PC-3 (cell line): Measurements from ENCODE around the gene FOXO6. TPM values are rescaled to one million over a fixed set of nuclear protein-coding genes. Genes with fewer than 3 reads are reported as not detected.
"Not testable (repeated sequence)": the region's sequence is repeated elsewhere in the genome, so short reads cannot be mapped to it uniquely, and the experiment has no call there.

Experiments used
- ATAC-seq: fragments of 200-7000 bp; cut with Tn5 transposase; 2 replicates; pipeline ENCODE4 v1.9.1; 2020; ENCODE audit warnings: mild to moderate bottlenecking, moderate library complexity
- BruUV-seq: library from RNA; stranded (reverse); fragments of 400-500 nt; replicated peaks from 2 replicates; lab custom pipeline; 2021; lab: Mats Ljungman, UMichigan
- CTCF ChIA-PET: fragments of 300-600 bp; sonication (Branson Sonifier 250); formaldehyde crosslinking; loops from one replicate; lab custom pipeline; 2022; ENCODE audit warnings: antibody characterized with exemption; lab: Charles Lee
- POLR2A ChIA-PET: fragments of 300-600 bp; sonication (Branson Sonifier 250); formaldehyde crosslinking; loops from one replicate; lab custom pipeline; 2022; ENCODE audit warnings: antibody characterized with exemption; ENCODE audit not compliant: unreplicated experiment; lab: Charles Lee
- DNase-seq: peaks from one replicate; pipeline ENCODE4 v3.0.0-alpha.2; 2015
- H2AFZ ChIP-seq: fragments of 300-600 bp; sonication (generic); 2 replicates; pipeline ENCODE4 v1.6.0; 2016; ENCODE audit warnings: antibody characterized with exemption, low read length
- H3F3A ChIP-seq: fragments of 300-600 bp; sonication (generic); one replicate; pipeline ENCODE4 v1.6.0; 2017; ENCODE audit warnings: antibody characterized with exemption, low read length, control low read depth, mild to moderate bottlenecking; ENCODE audit not compliant: unreplicated experiment
- H3K27ac ChIP-seq: fragments of 300-600 bp; sonication (generic); 2 replicates; pipeline ENCODE4 v1.5.1; 2016; ENCODE audit warnings: mild to moderate bottlenecking, low read length
- H3K27me3 ChIP-seq: fragments of 300-600 bp; sonication (generic); 2 replicates; pipeline ENCODE4 v1.6.1; 2016; ENCODE audit warnings: low read length, mixed read lengths
- H3K36me3 ChIP-seq: fragments of 300-600 bp; sonication (generic); 2 replicates; pipeline ENCODE4 v1.6.1; 2016; ENCODE audit warnings: low read depth, mixed run types, low read length, mixed read lengths
- H3K4me1 ChIP-seq: fragments of 300-600 bp; sonication (generic); 2 replicates; pipeline ENCODE4 v1.5.1; 2016; ENCODE audit warnings: low read length; ENCODE audit not compliant: insufficient read depth
- H3K4me2 ChIP-seq: fragments of 300-600 bp; sonication (generic); 2 replicates; pipeline ENCODE4 v1.6.0; 2016; ENCODE audit warnings: low read length
- H3K4me3 ChIP-seq: fragments of 300-600 bp; sonication (generic); 2 replicates; pipeline ENCODE4 v1.5.1; 2016; ENCODE audit warnings: mild to moderate bottlenecking, low read length, mixed read lengths
- H3K79me2 ChIP-seq: fragments of 300-600 bp; sonication (generic); 2 replicates; pipeline ENCODE4 v1.6.1; 2017; ENCODE audit warnings: low read length, mixed read lengths
- H3K9ac ChIP-seq: fragments of 300-600 bp; sonication (generic); 2 replicates; pipeline ENCODE4 v1.6.0; 2016; ENCODE audit warnings: mild to moderate bottlenecking, low read length
- H3K9me2 ChIP-seq: fragments of 300-600 bp; sonication (generic); replicated peaks from 2 replicates; pipeline ENCODE4 v1.6.1; 2016; ENCODE audit warnings: mixed run types, low read length, mixed read lengths
- H3K9me3 ChIP-seq: fragments of 300-600 bp; sonication (generic); 2 replicates; pipeline ENCODE4 v1.6.1; 2016; ENCODE audit warnings: low read length, mixed read lengths
- H4K20me1 ChIP-seq: fragments of 300-600 bp; sonication (generic); 2 replicates; pipeline ENCODE4 v1.6.1; 2016; ENCODE audit warnings: low read length, mixed read lengths
- CTCF ChIP-seq: fragments of 300-600 bp; sonication (generic); conservative IDR thresholded peaks from 2 replicates; pipeline ENCODE4 v1.5.1; 2017; ENCODE audit warnings: antibody characterized with exemption, low read depth, mild to moderate bottlenecking, low read length
- EZH2 ChIP-seq: fragments of 300-600 bp; sonication (generic); IDR thresholded peaks from one replicate; pipeline ENCODE4 v1.6.1; 2017; ENCODE audit warnings: antibody characterized with exemption, mild to moderate bottlenecking, low read length; ENCODE audit not compliant: unreplicated experiment
- EZH2phosphoT487 ChIP-seq: fragments of 300-600 bp; sonication (generic); IDR thresholded peaks from 2 replicates; pipeline ENCODE4 v1.6.1; 2018; ENCODE audit warnings: mild to moderate bottlenecking, antibody characterized with exemption, low read length, borderline replicate concordance
- intact Hi-C: fragments of 100-400 bp; cut with micrococcal nuclease; formaldehyde crosslinking; loops from 2 replicates; pipeline ENCODE4 v1.9.0; 2023
- total RNA-seq: library from RNA; depleted of rRNA; stranded (reverse); fragments of >200 nt; gene quantifications from 2 replicates; pipeline ENCODE4 v1.2.3, GENCODE V29; 2014

Gene FOXO6
- total RNA-seq, 1 experiment from 2014 or later: 1.2 TPM

- Histone ChIP-seq H3K36me3 (no peaks in the 10 kb centered on the region), H3K4me3 (no peak overlapping the region), H3K9ac (no peak overlapping the region), H3F3A (no peaks in the 10 kb centered on the region), H3K27ac (no peak overlapping the region), H3K4me1 (no peaks in the 10 kb centered on the region), H4K20me1 (no peaks in the 10 kb centered on the region), H2AFZ (no peak overlapping the region), H3K9me3 (no peaks in the 10 kb centered on the region), H3K79me2 (no peaks in the 10 kb centered on the region), H3K4me2 (no peak overlapping the region), H3K27me3 (no peaks in the 10 kb centered on the region), H3K9me2 (no peaks in the 10 kb centered on the region)
- intact Hi-C loops: no loop called here
- DNase-seq (no peak), ATAC-seq (no peak)
- no peak for TF ChIP-seq EZH2
- no peak for TF ChIP-seq EZH2phosphoT487
- no peak; the same call in 1 of the 2 replicates for TF ChIP-seq CTCF
- ChIA-PET POLR2A (no interaction called here), CTCF (interaction anchor here (0.8 to 1.0 kb wide), 2 partner anchors 30 to 88 kb away, joined by 3 to 4 read pairs; partner anchors contain the start of gene FOXO6)
- BruUV-seq: no TSS peak
Measured at GRCh38 chr1:41330588-41331545, 30.4 kb upstream of the FOXO6 start.

GRCh38 chr1:41331546-41331917 is 29.7 kb upstream of the FOXO6 start:
- Histone ChIP-seq H3K4me1 (no peaks in the 10 kb centered on the region), H3K9me3 (no peaks in the 10 kb centered on the region), H3K9me2 (no peaks in the 10 kb centered on the region), H3K27ac (no peak overlapping the region), H3K27me3 (no peaks in the 10 kb centered on the region), H3K4me2 (no peak overlapping the region), H3K36me3 (no peaks in the 10 kb centered on the region), H3F3A (no peaks in the 10 kb centered on the region), H3K9ac (no peak overlapping the region), H2AFZ (no peak overlapping the region), H3K4me3 (no peak overlapping the region), H3K79me2 (no peaks in the 10 kb centered on the region), H4K20me1 (no peaks in the 10 kb centered on the region)
- no peak for TF ChIP-seq CTCF
- no peak for TF ChIP-seq EZH2phosphoT487
- TF ChIP-seq EZH2: no peak
- ATAC-seq (no peak), DNase-seq (no peak)
- intact Hi-C loops: no loop called here
- no TSS peak for BruUV-seq
- CTCF ChIA-PET: interaction anchor here (0.8 to 1.0 kb wide), 2 partner anchors 30 to 87 kb away, joined by 3 to 4 read pairs; partner anchors contain the start of gene FOXO6
- POLR2A ChIA-PET: no interaction called here

GRCh38 chr1:41332161-41332560 is 29.1 kb upstream of the FOXO6 start:
- H3K9me2 ChIP-seq, H3K27ac ChIP-seq, H3K36me3 ChIP-seq, BruUV-seq, H3K4me2 ChIP-seq, ATAC-seq, H3K79me2 ChIP-seq, intact Hi-C loops, DNase-seq, H3K27me3 ChIP-seq, H4K20me1 ChIP-seq, H3K4me1 ChIP-seq, H3K9ac ChIP-seq, H3K9me3 ChIP-seq, POLR2A ChIA-PET, H3K4me3 ChIP-seq, H3F3A ChIP-seq, H2AFZ ChIP-seq: not testable (repeated sequence)
- CTCF ChIA-PET: interaction anchor here (1.0 kb wide), 1 partner anchor 29 kb away, joined by 4 read pairs; the partner anchor contains the start of gene FOXO6
